Memory B cell (primary cell): ENCODE results near the gene SLC34A3.

Source experiments
- ATAC-seq: fragments of 150-1000 bp; cut with Tn5 transposase; 2 replicates; pipeline ENCODE4 v1.10.0; 2021; ENCODE audit warnings: low read depth, mild to moderate bottlenecking, moderate library complexity
- DNase-seq, 2 donors: peaks; one replicate each; pipeline ENCODE4 v3.0.0; 2022; ENCODE audit warnings: low spot score in 2 of 2
- H3K27ac Mint-ChIP-seq: one replicate; pipeline ENCODE4 v1.8.0; 2022; ENCODE audit warnings: mild to moderate bottlenecking, moderate library complexity, mixed read lengths
- H3K27me3 Mint-ChIP-seq: one replicate; pipeline ENCODE4 v1.8.0; 2022; ENCODE audit warnings: mixed read lengths
- H3K36me3 Mint-ChIP-seq: one replicate; pipeline ENCODE4 v1.8.0; 2022; ENCODE audit warnings: mild to moderate bottlenecking, mixed read lengths
- H3K4me1 Mint-ChIP-seq: one replicate; pipeline ENCODE4 v1.8.0; 2022; ENCODE audit warnings: mixed read lengths
- H3K4me3 Mint-ChIP-seq: one replicate; pipeline ENCODE4 v1.8.0; 2022; ENCODE audit warnings: mild to moderate bottlenecking, moderate library complexity, mixed read lengths
- H3K9me3 Mint-ChIP-seq: one replicate; pipeline ENCODE4 v1.8.0; 2022; ENCODE audit warnings: mixed read lengths

The SLC34A3 gene

GRCh38 chr9:137218212-137218753, 12.4 kb upstream of the SLC34A3 start:
- no peak for DNase-seq

GRCh38 chr9:137218754-137219271, 11.9 kb upstream of the SLC34A3 start:
- Mint-ChIP-seq H3K9me3 (no peaks in the 10 kb centered on the region), H3K27me3 (peaks cover 4% of the 10 kb centered on the region), H3K36me3 (peaks cover 2% of the 10 kb centered on the region), H3K27ac (no peak overlapping the region), H3K4me3 (no peak overlapping the region), H3K4me1 (peaks cover 5% of the 10 kb centered on the region)
- no peak for DNase-seq
- ATAC-seq, result no peak

More at GRCh38 chr9:137218212-137218753, 12.4 kb upstream of the SLC34A3 start:
- H3K36me3 Mint-ChIP-seq, result peaks cover 2% of the 10 kb centered on the region
- peaks cover 5% of the 10 kb centered on the region for H3K4me1 Mint-ChIP-seq
- H3K27ac Mint-ChIP-seq, result no peak overlapping the region
- no peaks in the 10 kb centered on the region for H3K9me3 Mint-ChIP-seq
- ATAC-seq, result no peak
- H3K4me3 Mint-ChIP-seq, result no peak overlapping the region
- H3K27me3 Mint-ChIP-seq, result peaks cover 4% of the 10 kb centered on the region

- Mint-ChIP-seq H3K9me3 (no peaks in the 10 kb centered on the region), H3K27me3 (peaks cover 4% of the 10 kb centered on the region), H3K27ac (no peak overlapping the region), H3K4me3 (peak overlapping the region; percentile 35), H3K4me1 (peaks cover 5% of the 10 kb centered on the region), H3K36me3 (no peaks in the 10 kb centered on the region)
- DNase-seq (no peak), ATAC-seq (no peak)
Measured at GRCh38 chr9:137219757-137220316, 10.9 kb upstream of the SLC34A3 start.

- H3K36me3 Mint-ChIP-seq, result no peaks in the 10 kb centered on the region
- ATAC-seq, result no peak
- peak overlapping the region; percentile 68 for H3K4me3 Mint-ChIP-seq
- H3K9me3 Mint-ChIP-seq, result no peaks in the 10 kb centered on the region
- DNase-seq, result no peak
- peaks cover 4% of the 10 kb centered on the region for H3K27me3 Mint-ChIP-seq
- peaks cover 5% of the 10 kb centered on the region for H3K4me1 Mint-ChIP-seq
- no peak overlapping the region for H3K27ac Mint-ChIP-seq
Measured at GRCh38 chr9:137220317-137221094, 10.2 kb upstream of the SLC34A3 start.

GRCh38 chr9:137221095-137221505, 9.6 kb upstream of the SLC34A3 start:
- H3K27me3 Mint-ChIP-seq, result peaks cover 4% of the 10 kb centered on the region
- no peak overlapping the region for H3K27ac Mint-ChIP-seq
- H3K36me3 Mint-ChIP-seq, result no peaks in the 10 kb centered on the region
- DNase-seq, result no peak
- peaks cover 5% of the 10 kb centered on the region for H3K4me1 Mint-ChIP-seq
- no peak for ATAC-seq
- H3K4me3 Mint-ChIP-seq, result peak overlapping the region; percentile 68
- no peaks in the 10 kb centered on the region for H3K9me3 Mint-ChIP-seq

- no peak for DNase-seq
- H3K4me3 Mint-ChIP-seq, result no peak overlapping the region
- peaks cover 5% of the 10 kb centered on the region for H3K4me1 Mint-ChIP-seq
- no peaks in the 10 kb centered on the region for H3K36me3 Mint-ChIP-seq
- H3K9me3 Mint-ChIP-seq, result no peaks in the 10 kb centered on the region
- H3K27ac Mint-ChIP-seq, result no peak overlapping the region
- peaks cover 4% of the 10 kb centered on the region for H3K27me3 Mint-ChIP-seq
- ATAC-seq, result no peak
Measured at GRCh38 chr9:137221506-137222111, 9.1 kb upstream of the SLC34A3 start.

GRCh38 chr9:137222190-137223077, 8.3 kb upstream of the SLC34A3 start, which contains the start of gene RNF208:
RNF208 (minus strand) TSS chr9:137222240; CDS start chr9:137221212, 1,028 bp downstream.
- H3K27ac Mint-ChIP-seq, result peak within 1 kb of the TSS; percentile 75
- no peak for ATAC-seq
- no peaks in the 10 kb centered on the region for H3K9me3 Mint-ChIP-seq
- H3K4me1 Mint-ChIP-seq, result peaks cover 5% of the 10 kb centered on the region
- peaks cover 4% of the 10 kb centered on the region for H3K27me3 Mint-ChIP-seq
- H3K4me3 Mint-ChIP-seq, result peak within 1 kb of the TSS; percentile 89
- no peaks in the 10 kb centered on the region for H3K36me3 Mint-ChIP-seq
- DNase-seq, result no peak

- no peaks in the 10 kb centered on the region for H3K9me3 Mint-ChIP-seq
- DNase-seq (peak; percentile 95 to 96), ATAC-seq (peak; percentile 87)
- H3K27me3 Mint-ChIP-seq, result peaks cover 6% of the 10 kb centered on the region
- H3K4me3 Mint-ChIP-seq, result peak overlapping the region; percentile 89
- H3K4me1 Mint-ChIP-seq, result peaks cover 7% of the 10 kb centered on the region
- H3K36me3 Mint-ChIP-seq, result peaks cover 2% of the 10 kb centered on the region
- H3K27ac Mint-ChIP-seq, result peak overlapping the region; percentile 75
Measured at GRCh38 chr9:137223078-137223970, 7.4 kb upstream of the SLC34A3 start.

GRCh38 chr9:137224830-137225694, 5.6 kb upstream of the SLC34A3 start, which contains the start of gene CYSRT1:
CYSRT1 (plus strand) TSS chr9:137225174; CDS start chr9:137225622, 448 bp downstream.
- Mint-ChIP-seq H3K4me3 (peak within 1 kb of the TSS; percentile 89), H3K27me3 (peaks cover 7% of the 10 kb centered on the region), H3K4me1 (peaks cover 7% of the 10 kb centered on the region), H3K27ac (no peak within 1 kb of the TSS), H3K36me3 (peaks cover 2% of the 10 kb centered on the region), H3K9me3 (no peaks in the 10 kb centered on the region)
- ATAC-seq (no peak), DNase-seq (no peak)

GRCh38 chr9:137225699-137226331, 4.9 kb upstream of the SLC34A3 start:
- H3K4me3 Mint-ChIP-seq, result no peak overlapping the region
- H3K36me3 Mint-ChIP-seq, result peaks cover 2% of the 10 kb centered on the region
- H3K27me3 Mint-ChIP-seq, result peaks cover 5% of the 10 kb centered on the region
- ATAC-seq (no peak), DNase-seq (no peak)
- H3K27ac Mint-ChIP-seq, result no peak overlapping the region
- H3K9me3 Mint-ChIP-seq, result no peaks in the 10 kb centered on the region
- H3K4me1 Mint-ChIP-seq, result peaks cover 7% of the 10 kb centered on the region

- peaks cover 2% of the 10 kb centered on the region for H3K36me3 Mint-ChIP-seq
- no peak for DNase-seq
- ATAC-seq, result no peak
- H3K27me3 Mint-ChIP-seq, result peaks cover 4% of the 10 kb centered on the region
- H3K9me3 Mint-ChIP-seq, result no peaks in the 10 kb centered on the region
- H3K27ac Mint-ChIP-seq, result no peak overlapping the region
- no peak overlapping the region for H3K4me3 Mint-ChIP-seq
- peaks cover 7% of the 10 kb centered on the region for H3K4me1 Mint-ChIP-seq
Measured at GRCh38 chr9:137226338-137227053, 4.2 kb upstream of the SLC34A3 start.
